Measurements from ENCODE around the gene SPINK9.

The SPINK9 gene

DNA sequence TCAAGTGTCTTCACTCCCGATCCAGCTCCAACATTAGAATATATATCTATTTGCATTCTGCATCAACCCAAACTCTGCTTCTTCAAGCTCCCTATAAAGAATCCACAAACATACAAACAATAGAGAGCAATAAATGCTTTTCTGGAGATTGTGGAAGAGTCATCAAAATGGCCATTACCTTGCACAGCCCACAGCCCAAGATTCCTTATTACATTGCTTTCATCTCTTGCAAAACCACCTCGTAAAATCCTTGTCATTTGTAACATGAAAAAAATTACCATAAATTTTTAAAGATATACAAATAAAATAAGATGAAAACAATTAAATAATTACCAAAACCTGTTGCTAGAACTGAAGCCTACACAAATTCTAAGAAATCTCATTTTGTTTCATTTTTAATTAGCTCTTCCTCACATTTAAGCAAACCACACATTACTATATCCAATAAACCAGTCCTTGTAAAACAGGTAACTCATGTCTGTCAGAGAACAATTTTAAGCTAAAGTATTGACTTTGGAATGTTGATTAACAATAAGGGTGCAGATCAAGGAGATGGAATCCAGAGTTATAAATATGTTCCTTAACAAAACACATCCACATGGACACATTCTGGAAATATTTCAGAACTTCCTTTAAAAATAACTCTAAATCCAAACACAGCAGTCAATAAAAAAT, 7.1 kb downstream of the SPINK9 start:
- no peak for DNase-seq (ENCODE audit: low read depth)
- H3K4me3 ChIP-seq (ENCODE audit: low read depth, low read length), result no peak overlapping the region
- TF ChIP-seq, protein P1, sequence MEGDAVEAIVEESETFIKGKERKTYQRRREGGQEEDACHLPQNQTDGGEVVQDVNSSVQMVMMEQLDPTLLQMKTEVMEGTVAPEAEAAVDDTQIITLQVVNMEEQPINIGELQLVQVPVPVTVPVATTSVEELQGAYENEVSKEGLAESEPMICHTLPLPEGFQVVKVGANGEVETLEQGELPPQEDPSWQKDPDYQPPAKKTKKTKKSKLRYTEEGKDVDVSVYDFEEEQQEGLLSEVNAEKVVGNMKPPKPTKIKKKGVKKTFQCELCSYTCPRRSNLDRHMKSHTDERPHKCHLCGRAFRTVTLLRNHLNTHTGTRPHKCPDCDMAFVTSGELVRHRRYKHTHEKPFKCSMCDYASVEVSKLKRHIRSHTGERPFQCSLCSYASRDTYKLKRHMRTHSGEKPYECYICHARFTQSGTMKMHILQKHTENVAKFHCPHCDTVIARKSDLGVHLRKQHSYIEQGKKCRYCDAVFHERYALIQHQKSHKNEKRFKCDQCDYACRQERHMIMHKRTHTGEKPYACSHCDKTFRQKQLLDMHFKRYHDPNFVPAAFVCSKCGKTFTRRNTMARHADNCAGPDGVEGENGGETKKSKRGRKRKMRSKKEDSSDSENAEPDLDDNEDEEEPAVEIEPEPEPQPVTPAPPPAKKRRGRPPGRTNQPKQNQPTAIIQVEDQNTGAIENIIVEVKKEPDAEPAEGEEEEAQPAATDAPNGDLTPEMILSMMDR (IDR thresholded peaks at IDR 0.05; ENCODE audit: low read depth, low read length, missing control alignments), result no peak

DNA sequence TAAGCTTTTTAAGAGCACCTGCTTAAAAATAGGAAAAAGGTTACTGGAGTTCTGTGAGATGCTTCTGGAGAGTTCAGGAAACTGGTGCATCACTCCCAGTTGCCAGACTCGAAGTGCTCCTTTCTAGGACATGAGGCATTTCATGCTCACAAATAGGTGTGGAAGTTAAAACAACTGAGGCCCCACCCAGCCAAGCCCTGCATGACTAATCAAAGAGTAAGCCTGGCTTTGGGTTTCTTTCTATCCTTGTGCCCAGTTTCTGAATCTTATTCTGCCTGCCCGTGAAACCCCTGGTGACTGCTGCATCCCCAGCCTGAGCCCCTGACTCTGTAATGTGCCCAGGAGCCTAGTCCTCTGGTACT, 7.7 kb downstream of the SPINK9 start:
- DNase-seq (ENCODE audit: low read depth), result no peak
- no peak overlapping the region for H3K4me3 ChIP-seq (ENCODE audit: low read depth, low read length)
- TF ChIP-seq, protein P1 (IDR thresholded peaks at IDR 0.05; ENCODE audit: low read depth, low read length, missing control alignments), result no peak

DNA sequence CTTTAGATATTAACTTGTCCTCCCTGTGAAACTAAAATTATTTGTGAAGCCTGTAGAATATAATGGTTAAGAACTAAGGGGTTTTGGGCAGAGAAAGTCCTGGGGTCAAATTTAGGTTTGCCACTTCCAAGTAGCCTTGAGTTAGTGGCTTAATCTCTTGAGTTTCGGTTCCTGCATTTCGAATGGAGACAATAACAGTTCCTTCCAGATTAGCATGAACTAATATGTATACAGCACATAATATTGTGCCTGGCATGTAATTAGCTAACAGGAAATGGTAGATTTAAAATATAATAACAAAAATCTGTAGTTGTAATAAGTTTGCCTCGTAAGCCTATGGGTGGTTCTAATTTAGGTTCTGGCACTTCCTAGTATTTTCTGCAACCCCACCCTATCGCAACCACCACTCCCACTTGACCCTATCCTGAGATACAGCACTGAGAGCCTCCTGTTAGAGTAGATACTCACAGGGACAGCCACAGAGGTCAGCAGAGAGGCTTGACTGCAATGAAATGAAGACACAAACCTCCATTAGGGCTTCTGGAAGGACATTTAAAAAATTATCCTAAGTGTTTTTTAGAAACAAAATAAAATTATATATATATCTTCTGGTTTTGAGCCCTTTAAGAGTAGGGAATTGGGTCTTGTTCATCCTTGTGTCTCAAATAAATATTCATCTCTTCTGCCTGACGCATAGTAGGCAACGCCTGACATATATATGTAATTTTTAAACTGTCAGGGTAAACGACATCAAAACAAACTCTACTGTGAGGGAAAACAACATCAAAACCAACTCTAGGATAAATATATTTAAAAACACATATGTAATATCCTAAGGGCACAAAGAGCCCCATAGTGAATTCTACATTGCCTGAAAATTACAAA, 8.5 kb downstream of the SPINK9 start:
- H3K4me3 ChIP-seq (ENCODE audit: low read depth, low read length), result no peak overlapping the region
- DNase-seq (ENCODE audit: low read depth), result no peak
- TF ChIP-seq, protein P1 (IDR thresholded peaks at IDR 0.05; ENCODE audit: low read depth, low read length, missing control alignments), result no peak

DNA sequence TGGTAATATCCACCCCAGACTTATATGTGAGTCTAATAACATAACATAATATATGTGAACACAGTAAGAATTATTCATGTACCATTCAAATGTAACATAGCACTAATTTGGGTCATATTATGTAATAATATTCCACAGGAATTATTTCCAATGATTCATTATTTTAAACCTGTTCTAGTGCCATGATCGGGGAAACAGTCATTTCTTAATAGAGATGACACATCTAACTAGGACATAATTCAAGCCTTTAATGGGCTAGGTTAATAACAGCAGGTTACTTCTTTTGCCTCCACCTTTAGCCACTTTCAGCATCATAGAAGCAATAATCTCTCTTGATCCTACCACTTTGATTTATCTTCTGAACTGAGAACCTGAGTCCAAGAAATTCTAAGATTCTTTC, 12.3 kb downstream of the SPINK9 start:
- no peak overlapping the region for H3K4me3 ChIP-seq (ENCODE audit: low read depth, low read length)
- DNase-seq (ENCODE audit: low read depth), result no peak
- TF ChIP-seq, protein P1 (IDR thresholded peaks at IDR 0.05; ENCODE audit: low read depth, low read length, missing control alignments), result no peak

DNA sequence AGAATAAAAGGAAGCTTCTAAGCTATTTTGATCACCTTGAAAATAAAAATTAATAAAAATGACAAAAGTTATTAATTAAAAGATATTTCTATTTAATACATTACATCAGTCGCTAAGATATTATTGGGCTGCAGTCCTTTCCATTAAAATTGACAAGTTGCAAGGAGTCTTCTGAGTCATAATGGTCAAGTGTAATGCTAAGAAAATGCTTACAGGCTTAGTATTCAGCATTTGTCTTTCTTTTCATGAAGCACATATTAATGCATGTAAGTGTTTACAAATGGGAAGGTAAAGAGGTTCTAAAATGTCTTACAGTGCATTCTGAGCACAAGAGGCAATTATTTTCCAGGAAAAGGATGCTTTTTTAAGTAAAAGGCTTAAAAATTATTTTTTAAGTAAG, 17.3 kb downstream of the SPINK9 start:
- no peak overlapping the region for H3K4me3 ChIP-seq (ENCODE audit: low read depth, low read length)
- TF ChIP-seq, protein P1 (IDR thresholded peaks at IDR 0.05; ENCODE audit: low read depth, low read length, missing control alignments), result no peak
- DNase-seq (ENCODE audit: low read depth), result no peak

DNA sequence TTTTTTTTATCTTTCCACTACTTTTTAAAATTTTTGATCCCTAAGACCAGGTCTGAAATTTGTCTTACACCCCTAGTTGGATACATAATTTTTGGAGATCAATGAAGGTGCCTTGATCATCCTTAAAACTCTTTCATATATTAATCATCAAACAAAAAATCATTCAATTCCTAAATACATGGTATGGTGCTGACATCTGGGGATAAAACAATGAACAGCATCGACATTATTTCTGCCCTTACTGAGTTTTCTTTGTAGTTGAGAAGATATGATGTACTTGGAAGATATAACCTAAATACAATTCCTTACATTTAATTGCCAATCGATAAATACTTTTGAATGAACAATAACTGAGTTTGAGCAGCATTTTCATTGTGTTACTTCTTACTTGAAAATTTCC, 18.3 kb downstream of the SPINK9 start:
- no peak for DNase-seq (ENCODE audit: low read depth)
- H3K4me3 ChIP-seq (ENCODE audit: low read depth, low read length), result no peak overlapping the region
- TF ChIP-seq, protein P1 (IDR thresholded peaks at IDR 0.05; ENCODE audit: low read depth, low read length, missing control alignments), result no peak

Measured in GM12864 (cell line).